ENCODE results near the gene MYLK3.
"Not testable (repeated sequence)": the region's sequence is repeated elsewhere in the genome, so short reads cannot be mapped to it uniquely, and the experiment has no call there.

Gene MYLK3

GRCh38 chr16:46689365-46690280 lies 58.5 kb downstream of the MYLK3 start, which contains the start of gene ORC6:
Gene ORC6 (plus strand): TSS chr16:46689659. CDS start chr16:46689706, 47 bp downstream.
- DNase-seq = peak; percentile 99

- DNase-seq = peak; percentile 100
Observed at GRCh38 chr16:46688654-46689364, 59.3 kb downstream of the MYLK3 start, which contains the start of gene VPS35. Gene VPS35 (minus strand): TSS chr16:46689178. CDS start chr16:46689133, 45 bp downstream.

GRCh38 chr16:46688101-46688653 lies 60.0 kb downstream of the MYLK3 start:
- no peak for DNase-seq

GRCh38 chr16:46687486-46687885 lies 60.7 kb downstream of the MYLK3 start:
- no peak for DNase-seq

GRCh38 chr16:46686815-46687473 lies 61.2 kb downstream of the MYLK3 start:
- DNase-seq = no peak

- not testable (repeated sequence) for DNase-seq
Observed at GRCh38 chr16:46681867-46682266, 66.3 kb downstream of the MYLK3 start.

- not testable (repeated sequence) for DNase-seq
Observed at GRCh38 chr16:46677943-46678342, 70.2 kb downstream of the MYLK3 start.

GRCh38 chr16:46673320-46674013 lies 74.7 kb downstream of the MYLK3 start:
- peak; percentile 49 for DNase-seq

GRCh38 chr16:46662123-46662522 lies 86.0 kb downstream of the MYLK3 start:
- no peak for DNase-seq

GRCh38 chr16:46658925-46659324 lies 89.2 kb downstream of the MYLK3 start:
- DNase-seq = peak; percentile 41
